ENCODE results near the gene IFNL3.
"Not testable (repeated sequence)": the region's sequence is repeated elsewhere in the genome, so short reads cannot be mapped to it uniquely, and the experiment has no call there.

Gene IFNL3

DNA sequence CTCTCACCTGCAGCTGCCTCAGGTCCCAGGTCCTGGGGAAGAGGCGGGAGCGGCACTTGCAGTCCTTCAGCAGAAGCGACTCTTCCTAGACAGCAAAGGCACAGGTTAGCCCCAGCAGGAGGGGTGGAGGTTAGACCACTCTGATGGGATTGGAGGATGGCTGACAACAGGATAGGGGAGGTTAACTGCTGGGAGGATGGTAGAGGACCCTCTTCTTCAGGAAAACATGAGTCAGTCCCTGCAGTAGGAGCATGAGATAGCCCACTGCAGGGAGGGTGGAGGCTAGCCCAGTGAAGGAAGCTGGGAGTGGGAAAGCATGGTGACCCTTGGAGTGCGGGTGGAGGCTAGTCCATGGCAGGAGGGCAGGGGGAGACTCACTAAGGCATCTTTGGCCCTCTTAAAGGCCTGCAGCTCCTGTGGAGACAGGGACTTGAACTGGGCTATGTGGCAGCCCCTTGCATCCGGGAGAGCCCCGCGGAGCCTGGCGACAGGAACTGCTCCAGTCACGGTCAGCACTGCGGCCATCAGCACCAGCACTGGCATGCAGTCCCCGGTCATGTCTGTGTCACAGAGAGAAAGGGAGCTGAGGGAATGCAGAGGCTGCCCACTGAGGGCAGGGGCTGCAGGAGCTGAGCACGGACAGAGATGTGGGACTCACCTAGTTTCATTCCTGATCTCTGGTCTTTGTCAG, at the start of gene IFNL3:
Gene IFNL3, minus strand, starts transcription at position 597 of the 691 bp plus-strand sequence. Its CDS starts 39 bp downstream, at position 558.
- not testable (repeated sequence) for DNase-seq

DNA sequence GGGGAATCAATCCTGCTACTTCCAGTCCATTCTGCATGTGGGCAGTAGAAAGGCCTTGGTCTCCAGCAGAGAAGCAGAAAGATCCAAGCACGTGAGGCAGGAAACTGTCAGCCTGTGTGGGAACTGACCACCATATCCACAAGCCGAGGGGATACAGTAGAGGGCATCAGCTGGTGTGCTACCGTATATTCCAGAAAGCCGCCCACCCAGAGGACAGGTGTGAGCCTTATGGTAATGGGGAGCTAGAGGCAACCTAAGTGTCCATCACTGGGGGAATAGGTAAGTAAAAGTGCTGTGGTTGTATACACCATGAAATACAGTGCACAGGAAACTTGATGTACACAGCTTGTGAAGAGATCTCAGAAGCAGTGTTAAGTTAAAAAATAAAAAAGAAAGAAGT, 48.6 kb upstream of the IFNL3 start:
- no peak for DNase-seq

DNA sequence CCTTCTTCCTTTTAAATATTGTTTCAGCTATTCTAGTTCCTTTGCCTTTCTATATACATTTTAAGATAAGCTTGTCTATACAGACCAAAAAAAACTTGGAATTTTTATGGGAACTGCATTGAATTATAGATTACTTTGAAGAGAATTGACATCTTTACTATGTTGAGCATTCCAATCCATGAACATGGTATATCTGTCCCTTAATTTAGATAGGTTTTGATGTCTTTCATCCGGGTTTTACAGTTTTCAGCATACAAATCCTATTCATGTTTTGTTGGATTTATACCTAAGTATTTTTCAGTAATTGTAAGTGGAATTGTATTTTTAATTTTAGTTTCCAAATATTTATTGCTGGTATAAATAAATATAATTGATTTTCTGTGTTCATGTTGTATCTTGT, 39.2 kb upstream of the IFNL3 start:
- DNase-seq, result no peak

DNA sequence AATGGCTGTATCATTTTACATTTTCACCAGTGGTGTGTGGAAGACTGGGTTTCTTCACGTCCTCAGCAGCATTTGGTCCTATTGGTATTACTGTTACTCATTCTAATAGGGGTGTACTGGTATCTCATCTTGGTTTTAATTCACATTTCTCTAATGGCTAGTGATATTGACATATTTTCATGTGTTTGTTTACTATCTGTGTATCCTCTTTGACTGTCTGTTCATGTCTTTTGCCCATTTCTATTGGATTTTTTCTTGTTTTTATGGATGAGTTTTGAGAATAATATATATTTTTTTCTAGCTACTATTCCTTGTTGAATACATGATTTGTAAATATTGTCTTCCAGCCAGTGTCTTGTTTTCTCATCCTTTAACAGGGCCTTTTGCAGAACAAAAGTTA, 37.2 kb upstream of the IFNL3 start:
- no peak for DNase-seq

GRCh38 chr19:39277598-39277997, 32.8 kb upstream of the IFNL3 start:
- no peak for DNase-seq

GRCh38 chr19:39276740-39277139, 31.9 kb upstream of the IFNL3 start:
- DNase-seq, result no peak

DNA sequence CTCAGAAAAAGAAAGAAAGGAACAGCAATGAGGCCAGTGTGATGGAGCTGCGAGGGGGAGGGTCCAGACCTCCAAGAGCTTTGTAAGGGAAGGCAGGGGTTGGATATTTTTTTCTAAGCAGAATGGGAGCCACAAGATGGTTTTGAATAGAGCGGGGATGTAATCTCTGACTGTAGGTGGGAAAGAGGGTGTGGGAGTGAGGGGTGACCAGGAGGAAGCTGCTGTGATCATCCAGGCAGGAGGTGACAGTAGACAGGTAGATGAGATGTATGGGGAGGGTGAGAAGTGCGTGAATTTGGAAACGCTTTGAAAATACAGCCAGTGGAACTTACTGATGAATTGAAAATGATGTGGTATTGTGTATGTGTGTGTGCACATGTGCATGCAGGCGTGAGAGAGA, 30.8 kb upstream of the IFNL3 start:
- no peak for DNase-seq

DNA sequence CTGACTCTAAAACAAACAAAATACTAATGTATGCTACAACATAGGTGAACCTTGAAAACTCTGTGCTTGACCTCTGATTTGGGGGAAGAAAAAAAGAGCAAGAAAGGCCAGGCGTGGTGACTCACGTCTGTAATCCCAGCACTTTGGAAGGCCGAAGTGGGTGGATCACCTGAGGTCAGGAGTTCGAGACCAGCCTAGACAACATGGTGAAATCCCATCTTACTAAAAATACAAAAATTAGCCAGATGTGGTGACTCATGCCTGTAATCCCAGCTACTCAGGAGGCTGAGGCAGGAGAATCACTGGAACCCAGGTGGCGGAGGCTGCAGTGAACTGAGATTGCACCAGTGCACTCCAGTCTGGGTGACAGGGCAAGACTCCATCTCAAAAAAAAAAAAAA, 29.1 kb upstream of the IFNL3 start:
- DNase-seq, result not testable (repeated sequence)

DNA sequence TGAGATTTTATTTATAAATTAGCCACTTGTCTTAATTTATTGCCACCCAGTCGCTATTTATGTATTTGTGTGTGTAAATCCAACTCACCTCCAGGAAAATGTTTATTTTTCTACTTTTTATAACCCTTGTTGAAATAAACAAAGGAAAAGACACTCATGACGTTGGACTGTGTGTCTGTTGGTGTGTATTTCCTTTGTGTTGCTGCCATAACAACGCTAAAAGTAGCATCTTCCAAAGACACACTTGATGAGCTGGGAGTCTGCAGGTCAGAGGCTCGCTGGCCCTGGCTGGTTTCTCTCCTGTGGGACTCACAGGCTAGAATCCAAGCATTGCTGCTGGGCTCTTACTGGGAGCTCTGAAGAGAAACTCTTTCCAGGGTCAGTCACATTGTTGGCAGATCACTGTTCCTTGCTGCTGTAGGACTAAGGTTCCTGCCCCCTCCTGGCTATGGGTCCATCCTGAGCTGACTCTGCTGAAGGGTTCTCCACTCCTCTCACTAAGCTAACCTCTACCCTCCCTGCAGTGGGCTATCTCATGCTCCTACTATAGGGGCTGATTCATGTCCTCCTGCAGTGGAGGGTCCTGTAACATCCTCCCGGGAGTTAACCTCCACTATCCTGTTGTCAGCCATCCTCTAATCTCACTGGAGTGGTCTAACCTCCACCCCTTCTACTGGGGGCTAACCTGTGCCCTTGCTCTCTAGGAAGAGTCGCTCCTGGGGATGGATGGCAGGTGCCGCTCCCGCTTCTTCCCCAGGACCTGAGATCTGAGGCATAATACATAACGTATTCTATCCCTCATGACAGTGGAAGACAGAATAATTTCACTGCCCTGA, 25.4 kb upstream of the IFNL3 start:
- no peak for DNase-seq

GRCh38 chr19:39269369-39269768, 24.6 kb upstream of the IFNL3 start:
- DNase-seq, result not testable (repeated sequence)

DNA sequence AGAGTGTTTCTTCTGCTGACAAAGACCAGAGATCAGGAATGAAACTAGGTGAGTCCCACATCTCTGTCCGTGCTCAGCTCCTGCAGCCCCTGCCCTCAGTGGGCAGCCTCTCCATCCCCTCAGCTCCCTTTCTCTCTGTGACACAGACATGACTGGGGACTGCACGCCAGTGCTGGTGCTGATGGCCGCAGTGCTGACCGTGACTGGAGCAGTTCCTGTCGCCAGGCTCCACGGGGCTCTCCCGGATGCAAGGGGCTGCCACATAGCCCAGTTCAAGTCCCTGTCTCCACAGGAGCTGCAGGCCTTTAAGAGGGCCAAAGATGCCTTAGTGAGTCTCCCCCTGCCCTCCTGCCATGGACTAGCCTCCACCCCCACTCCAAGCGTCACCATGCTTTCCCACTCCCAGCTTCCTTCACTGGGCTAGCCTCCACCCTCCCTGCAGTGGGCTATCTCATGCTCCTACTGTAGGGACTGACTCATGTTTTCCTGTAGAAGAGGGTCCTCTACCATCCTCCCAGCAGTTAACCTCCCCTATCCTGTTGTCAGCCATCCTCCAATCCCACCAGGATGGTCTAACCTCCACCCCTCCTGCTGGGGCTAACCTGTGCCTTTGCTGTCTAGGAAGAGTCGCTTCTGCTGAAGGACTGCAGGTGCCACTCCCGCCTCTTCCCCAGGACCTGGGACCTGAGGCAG, 23.9 kb upstream of the IFNL3 start:
- not testable (repeated sequence) for DNase-seq

DNA sequence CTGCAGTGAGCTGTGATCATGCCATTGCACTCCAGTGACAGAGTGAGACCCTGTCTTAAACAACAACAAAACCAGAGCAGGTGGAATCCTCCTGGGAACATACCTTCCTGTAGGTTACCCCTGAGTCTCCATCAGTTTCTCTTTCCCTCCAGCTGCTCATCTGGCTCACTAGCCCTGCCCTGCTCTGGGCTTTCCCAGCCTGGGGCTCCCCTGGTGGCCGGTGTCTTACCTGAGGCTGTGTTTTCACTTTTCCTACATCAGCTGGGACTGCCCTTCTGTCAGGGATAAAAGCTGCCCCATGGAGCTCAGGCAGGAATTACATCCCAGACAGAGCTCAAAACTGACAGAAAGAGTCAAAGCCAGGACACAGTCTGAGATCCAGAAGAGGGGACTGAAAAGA, 23.3 kb upstream of the IFNL3 start, which contains the start of gene IFNL2:
Gene IFNL2, plus strand, starts transcription at position 312 of the 400 bp plus-strand sequence. CDS start 173 bp downstream, outside the sequence.
- not testable (repeated sequence) for DNase-seq

GRCh38 chr19:39265321-39265916, 20.6 kb upstream of the IFNL3 start:
- no peak for DNase-seq

- DNase-seq, result no peak
These were observed 19.8 kb upstream of the IFNL3 start for GRCh38 chr19:39264306-39265290.

DNA sequence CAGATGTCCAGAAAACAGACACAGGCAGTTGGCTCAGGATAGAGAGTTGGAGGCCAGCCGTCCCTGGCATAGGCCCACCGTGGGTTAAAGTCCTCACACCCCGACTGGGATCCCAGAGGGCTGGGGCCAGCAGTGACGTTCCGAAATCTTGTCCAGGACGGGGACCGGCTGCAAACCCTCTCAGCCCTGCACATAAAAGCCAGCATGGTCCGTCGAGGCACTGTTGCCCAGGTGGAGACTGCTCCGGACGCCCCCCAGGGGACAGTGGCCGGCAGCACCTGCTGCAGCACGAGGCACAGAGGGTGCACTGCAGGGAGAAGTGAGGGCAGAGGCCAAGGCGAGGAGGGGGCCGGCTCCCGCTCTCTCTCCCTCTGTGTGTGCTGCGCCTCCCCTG, 19.1 kb upstream of the IFNL3 start:
- no peak for DNase-seq

DNA sequence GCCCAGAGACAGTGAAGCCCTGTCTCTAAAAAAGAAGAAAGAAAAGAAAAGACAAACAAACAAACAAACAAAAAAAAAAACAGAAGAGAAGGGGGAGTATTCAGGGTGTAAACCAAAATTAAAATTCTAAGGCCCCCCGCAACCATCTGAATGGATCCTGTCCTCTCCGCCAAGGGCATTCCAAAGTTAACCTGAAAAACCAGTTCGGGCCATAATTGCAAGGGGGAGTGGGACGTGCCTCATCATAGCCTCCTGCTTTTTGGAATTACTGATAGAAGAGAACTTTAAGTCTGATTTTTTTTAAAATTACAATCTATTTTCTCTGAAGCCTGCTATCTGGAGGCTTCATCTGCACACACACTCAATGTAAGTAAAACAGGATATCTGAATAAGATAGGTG, 17.7 kb upstream of the IFNL3 start:
- no peak for DNase-seq

- no peak for DNase-seq
These were observed 16.9 kb upstream of the IFNL3 start for GRCh38 chr19:39261704-39262103.

DNA sequence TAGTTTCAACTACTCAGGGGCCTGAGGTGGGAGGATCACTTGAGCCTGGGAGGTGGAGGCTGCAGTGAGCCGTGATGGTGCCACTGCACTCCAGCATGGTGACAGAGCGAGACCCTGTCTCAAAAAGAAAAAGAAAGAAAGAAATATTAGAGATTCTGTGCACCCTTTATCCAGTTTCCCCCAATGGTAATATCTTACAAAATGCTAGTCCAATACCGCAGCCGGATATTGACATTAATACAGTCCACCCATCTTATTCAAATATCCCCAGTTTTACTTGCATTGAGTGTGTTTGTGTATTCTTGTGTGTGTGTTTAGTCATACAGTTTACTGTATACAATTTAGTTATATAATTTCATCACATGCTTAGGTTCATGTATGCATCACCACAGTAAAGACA, 12.4 kb upstream of the IFNL3 start:
- DNase-seq, result no peak

DNA sequence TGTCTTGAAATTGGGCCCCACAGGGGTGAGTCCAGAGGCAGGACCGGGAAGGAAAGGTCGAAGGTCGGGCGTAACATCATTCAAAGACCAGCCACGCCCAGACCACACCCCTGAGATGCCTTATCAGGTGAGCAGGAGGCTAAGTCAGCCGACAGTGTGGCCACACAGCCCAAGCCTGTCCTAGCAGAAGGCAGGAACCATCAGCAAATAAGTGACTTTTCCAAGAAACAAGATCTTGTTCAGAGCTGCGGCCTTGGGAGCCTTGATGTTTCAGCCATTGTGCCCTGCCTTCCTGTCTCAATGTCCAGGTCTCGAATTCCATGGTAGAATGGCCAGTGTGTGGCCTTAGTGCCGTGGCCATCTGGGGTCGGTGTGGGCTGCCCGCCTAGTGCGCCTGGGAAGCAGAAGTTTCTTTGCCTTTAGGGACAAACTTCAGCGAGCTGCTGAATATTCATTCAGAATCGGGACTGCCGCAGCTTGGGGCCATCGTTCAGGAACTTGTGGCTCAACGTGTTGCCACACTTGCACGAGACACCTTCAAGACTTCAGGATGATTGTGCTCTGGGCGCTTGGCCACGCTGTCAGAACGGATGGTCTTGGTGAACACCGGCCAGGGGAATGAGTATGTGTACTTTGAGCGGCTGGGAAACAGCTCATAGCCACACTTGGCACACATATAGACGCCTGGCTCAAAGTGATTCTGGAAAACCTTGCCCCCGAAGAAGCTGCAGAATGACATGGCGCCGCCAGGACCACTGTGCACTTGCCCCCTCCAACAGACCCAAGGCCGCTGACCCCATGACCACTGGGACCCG, 9.9 kb upstream of the IFNL3 start:
- no peak for DNase-seq

DNA sequence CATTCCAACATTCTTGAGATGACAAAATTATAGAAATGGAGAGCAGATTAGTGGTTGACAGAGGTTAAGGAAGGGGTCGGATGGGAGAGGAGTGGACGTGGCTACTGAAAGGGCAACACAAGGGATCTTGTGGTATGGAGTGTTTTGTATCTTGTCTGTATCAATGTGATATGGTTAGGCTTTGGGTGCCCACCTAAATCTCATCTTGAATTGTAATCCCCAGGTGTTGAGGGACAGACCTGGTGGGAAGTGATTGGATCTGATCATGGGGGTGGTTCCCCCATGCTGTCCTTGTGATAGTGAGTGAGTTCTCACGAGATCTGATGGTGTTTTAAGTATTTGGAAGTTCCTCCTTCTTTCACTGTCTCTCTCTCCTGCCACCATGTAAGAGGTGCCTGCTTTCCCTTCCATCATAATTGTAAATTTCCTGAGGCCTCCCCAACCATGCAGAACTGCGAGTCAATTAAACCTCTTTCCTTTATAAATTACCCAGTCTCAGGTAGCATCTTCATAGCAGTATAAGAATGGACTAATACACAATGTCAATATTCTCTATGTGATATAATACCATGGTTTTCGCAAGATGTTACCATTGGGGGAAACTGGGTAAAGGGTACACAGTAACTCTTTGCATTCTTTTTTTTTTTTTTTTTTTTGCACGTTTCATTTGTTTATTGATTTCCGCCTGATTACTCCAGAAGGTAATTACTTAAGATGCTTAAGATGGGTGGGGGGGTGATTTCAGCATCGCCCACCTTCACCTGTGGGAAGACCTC, 8.8 kb upstream of the IFNL3 start:
- no peak for DNase-seq

Measured in GF-D8 (cell line).